OCI-LY1 (cell line): ENCODE results near the gene TMEM158.

Source experiments
- H2AFZ ChIP-seq: fragments of 200-600 bp; sonication (generic), shearing (Covaris generic); 2 replicates; pipeline ENCODE4 v1.6.0; 2014; ENCODE audit warnings: antibody characterized with exemption, mild to moderate bottlenecking, low read length
- H3F3A ChIP-seq: fragments of 200-600 bp; sonication (generic), shearing (Covaris generic); 2 replicates; pipeline ENCODE4 v1.6.0; 2014; ENCODE audit warnings: mild to moderate bottlenecking, antibody characterized with exemption, low read length, moderate library complexity; ENCODE audit not compliant: insufficient read depth
- H3K27ac ChIP-seq: fragments of 200-600 bp; sonication (generic); 2 replicates; pipeline ENCODE4 v1.5.1; 2014; ENCODE audit warnings: low read length, mixed run types, mild to moderate bottlenecking, low read depth; ENCODE audit not compliant: poor library complexity, severe bottlenecking
- H3K27me3 ChIP-seq: fragments of 200-600 bp; sonication (generic); 2 replicates; pipeline ENCODE4 v1.6.0; 2014; ENCODE audit warnings: antibody characterized with exemption, mild to moderate bottlenecking, low read length, moderate library complexity; ENCODE audit not compliant: insufficient read depth
- H3K36me3 ChIP-seq: fragments of 200-600 bp; sonication (generic); 2 replicates; pipeline ENCODE4 v1.6.1; 2014; ENCODE audit warnings: mild to moderate bottlenecking, antibody characterized with exemption, low read length, moderate library complexity, mixed read lengths; ENCODE audit not compliant: insufficient read depth
- H3K4me1 ChIP-seq: fragments of 200-600 bp; sonication (generic); 2 replicates; pipeline ENCODE4 v1.5.1; 2014; ENCODE audit warnings: mild to moderate bottlenecking, low read length, moderate library complexity; ENCODE audit not compliant: insufficient read depth, severe bottlenecking
- H3K4me2 ChIP-seq: fragments of 200-600 bp; sonication (generic), shearing (Covaris generic); 2 replicates; pipeline ENCODE4 v1.6.1; 2014; ENCODE audit warnings: low read length
- H3K4me3 ChIP-seq: fragments of 200-600 bp; sonication (generic); 2 replicates; pipeline ENCODE4 v1.5.1; 2014; ENCODE audit warnings: low read length, low read depth, mild to moderate bottlenecking, mixed read lengths; ENCODE audit not compliant: poor library complexity, severe bottlenecking
- H3K79me2 ChIP-seq: fragments of 200-600 bp; shearing (Covaris generic); 2 replicates; pipeline ENCODE4 v1.6.1; 2016; ENCODE audit warnings: mixed run types, low read length, mixed read lengths; ENCODE audit not compliant: insufficient read depth
- H3K9ac ChIP-seq: fragments of 200-600 bp; sonication (generic), shearing (Covaris generic); 2 replicates; pipeline ENCODE4 v1.6.1; 2014; ENCODE audit warnings: mild to moderate bottlenecking, low read length, mixed read lengths
- H3K9me2 ChIP-seq: fragments of 200-600 bp; sonication (generic), shearing (Covaris generic); 2 replicates; pipeline ENCODE4 v1.6.1; 2014; ENCODE audit warnings: low read depth, mild to moderate bottlenecking, low read length, mixed read lengths
- H3K9me3 ChIP-seq: fragments of 200-600 bp; shearing (Covaris generic); 2 replicates; pipeline ENCODE4 v1.6.1; 2014; ENCODE audit warnings: low read length, mixed read lengths
- H4K20me1 ChIP-seq: fragments of 200-600 bp; sonication (generic), shearing (Covaris generic); 2 replicates; pipeline ENCODE4 v1.6.0; 2016; ENCODE audit warnings: mild to moderate bottlenecking, low read length; ENCODE audit not compliant: insufficient read depth
- CTCF ChIP-seq: fragments of 200-600 bp; sonication (generic), shearing (Covaris generic); IDR thresholded peaks from 2 replicates; pipeline ENCODE4 v1.5.1; 2017; ENCODE audit warnings: mild to moderate bottlenecking, antibody characterized with exemption, low read length, moderate library complexity, mixed read lengths
- EZH2 ChIP-seq: fragments of 200-600 bp; sonication (generic), shearing (Covaris generic); IDR thresholded peaks from 2 replicates; pipeline ENCODE4 v1.8.0; 2017; ENCODE audit warnings: borderline replicate concordance, mixed run types, mild to moderate bottlenecking, antibody characterized with exemption, low read length, moderate library complexity, mixed read lengths

Gene TMEM158

DNA sequence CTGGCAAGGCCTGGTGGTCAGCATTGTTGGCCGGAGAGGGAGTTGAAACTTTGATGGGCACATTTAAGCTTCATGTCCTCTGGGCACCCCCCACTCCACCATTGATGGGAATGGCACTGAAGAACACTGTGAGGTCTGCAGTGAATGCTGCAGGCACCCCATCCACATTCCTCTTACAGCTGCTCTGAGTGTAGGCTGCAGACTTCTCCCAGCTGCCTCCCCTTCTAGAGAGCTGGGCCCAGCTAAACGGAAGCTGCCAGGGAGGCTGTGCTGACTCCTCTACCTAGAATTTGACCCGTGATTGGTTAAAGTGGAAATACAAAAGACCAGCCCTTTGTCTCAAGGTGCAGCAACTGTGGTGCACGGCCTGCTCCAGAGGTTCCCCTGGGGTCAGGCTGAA is 10.6 kb downstream of the TMEM158 start:
- Histone ChIP-seq H3K4me1 (no peaks in the 10 kb centered on the region), H3K9me2 (no peaks in the 10 kb centered on the region), H3K9me3 (no peaks in the 10 kb centered on the region), H2AFZ (no peak overlapping the region), H4K20me1 (no peaks in the 10 kb centered on the region), H3K27ac (no peak overlapping the region), H3K27me3 (no peaks in the 10 kb centered on the region), H3K9ac (no peak overlapping the region), H3K79me2 (no peaks in the 10 kb centered on the region), H3F3A (no peaks in the 10 kb centered on the region), H3K4me3 (no peak overlapping the region), H3K36me3 (no peaks in the 10 kb centered on the region), H3K4me2 (no peak overlapping the region)
- no peak for TF ChIP-seq CTCF
- TF ChIP-seq EZH2: no peak

- Histone ChIP-seq H4K20me1 (no peaks in the 10 kb centered on the region), H3F3A (no peaks in the 10 kb centered on the region), H3K9ac (no peak overlapping the region), H3K79me2 (no peaks in the 10 kb centered on the region), H3K9me3 (no peaks in the 10 kb centered on the region), H3K4me3 (no peak overlapping the region), H3K9me2 (no peaks in the 10 kb centered on the region), H3K4me2 (no peak overlapping the region), H3K36me3 (no peaks in the 10 kb centered on the region), H2AFZ (no peak overlapping the region), H3K4me1 (no peaks in the 10 kb centered on the region), H3K27me3 (no peaks in the 10 kb centered on the region), H3K27ac (no peak overlapping the region)
- no peak for TF ChIP-seq EZH2
- TF ChIP-seq CTCF: no peak
Measured at GRCh38 chr3:45214061-45214680, 11.9 kb downstream of the TMEM158 start.

GRCh38 chr3:45212095-45212468 is 14.0 kb downstream of the TMEM158 start:
- TF ChIP-seq EZH2: no peak
- no peak for TF ChIP-seq CTCF
- no peaks in the 10 kb centered on the region for H3F3A ChIP-seq
- no peak overlapping the region for H2AFZ ChIP-seq
- H3K9me2 ChIP-seq: no peaks in the 10 kb centered on the region
- no peak overlapping the region for H3K4me3 ChIP-seq
- H3K4me2 ChIP-seq: no peak overlapping the region
- H3K79me2 ChIP-seq: no peaks in the 10 kb centered on the region
- H3K9ac ChIP-seq: no peak overlapping the region
- H3K27ac ChIP-seq: no peak overlapping the region
- no peaks in the 10 kb centered on the region for H4K20me1 ChIP-seq
- no peaks in the 10 kb centered on the region for H3K9me3 ChIP-seq
- no peaks in the 10 kb centered on the region for H3K27me3 ChIP-seq
- H3K36me3 ChIP-seq: no peaks in the 10 kb centered on the region
- no peaks in the 10 kb centered on the region for H3K4me1 ChIP-seq
